ENCODE data around the gene SGCA.

SGCA gene

DNA sequence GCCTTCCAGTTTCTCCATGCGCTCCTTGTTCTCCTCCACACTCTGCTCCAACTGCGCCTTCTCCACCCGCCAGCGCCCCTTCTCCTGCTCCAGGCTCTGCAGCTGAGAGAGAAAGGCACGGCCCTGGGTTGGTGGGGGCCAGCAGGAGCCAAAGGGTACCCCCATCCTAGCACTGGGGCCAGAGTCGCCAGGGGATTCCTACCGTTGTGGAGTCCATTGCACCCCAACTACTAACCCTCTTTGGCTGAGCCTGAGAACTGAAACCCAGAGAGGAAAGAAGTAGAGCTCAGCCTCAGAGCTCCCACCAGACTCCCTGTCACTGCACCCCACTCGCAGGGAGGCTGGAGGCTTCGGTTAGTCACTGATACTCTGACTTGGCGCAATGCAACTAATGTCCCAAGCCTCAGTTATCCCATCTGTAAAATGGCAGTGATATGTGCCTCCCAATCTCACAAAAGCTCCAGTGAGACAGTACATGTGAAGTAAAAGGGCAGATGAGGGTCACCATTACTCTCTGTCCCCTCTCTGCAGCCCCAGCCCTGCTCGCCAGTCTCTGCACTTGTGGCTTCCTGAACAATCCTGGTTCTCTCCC lies 29.6 kb upstream of the SGCA start:
- no peaks in the 10 kb centered on the region for H3K9me3 ChIP-seq (ENCODE audit: insufficient read depth, low read depth, low read length)
- peaks cover 17% of the 10 kb centered on the region for H3K27me3 ChIP-seq (ENCODE audit: insufficient read depth, low read length)
- peaks cover 34% of the 10 kb centered on the region for H3K36me3 ChIP-seq (ENCODE audit: insufficient read depth, low read depth, low read length)
- H3K4me3 ChIP-seq (ENCODE audit: low read length) = no peak overlapping the region
- H3K4me1 ChIP-seq (ENCODE audit: insufficient read depth, low read length) = peaks cover 14% of the 10 kb centered on the region
- H3K27ac ChIP-seq (ENCODE audit: low read length) = no peak overlapping the region
- no peak overlapping the region for H3K9ac ChIP-seq (ENCODE audit: low read depth, low read length)

DNA sequence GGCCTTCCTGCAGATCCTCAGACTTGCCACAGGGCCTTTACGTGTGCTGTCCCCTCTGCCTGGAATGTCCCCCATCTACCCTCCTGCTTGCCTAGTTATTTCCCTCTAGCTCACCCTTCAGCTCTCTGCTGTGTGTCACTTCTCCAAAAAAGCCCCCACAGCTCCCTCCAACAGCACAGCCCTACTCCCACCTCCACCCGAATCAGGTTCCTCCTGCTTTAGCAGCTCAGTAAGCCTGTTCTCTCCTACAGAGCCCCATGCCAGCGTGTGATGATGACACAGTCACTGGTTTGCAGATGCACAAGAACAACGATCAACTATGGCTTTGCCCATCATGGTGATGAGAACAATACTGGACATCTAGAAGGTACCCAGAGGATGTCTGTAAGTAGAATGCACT lies 28.8 kb upstream of the SGCA start:
- Histone ChIP-seq H3K36me3 (ENCODE audit: insufficient read depth, low read depth, low read length) (peaks cover 34% of the 10 kb centered on the region), H3K4me1 (ENCODE audit: insufficient read depth, low read length) (peaks cover 14% of the 10 kb centered on the region)

DNA sequence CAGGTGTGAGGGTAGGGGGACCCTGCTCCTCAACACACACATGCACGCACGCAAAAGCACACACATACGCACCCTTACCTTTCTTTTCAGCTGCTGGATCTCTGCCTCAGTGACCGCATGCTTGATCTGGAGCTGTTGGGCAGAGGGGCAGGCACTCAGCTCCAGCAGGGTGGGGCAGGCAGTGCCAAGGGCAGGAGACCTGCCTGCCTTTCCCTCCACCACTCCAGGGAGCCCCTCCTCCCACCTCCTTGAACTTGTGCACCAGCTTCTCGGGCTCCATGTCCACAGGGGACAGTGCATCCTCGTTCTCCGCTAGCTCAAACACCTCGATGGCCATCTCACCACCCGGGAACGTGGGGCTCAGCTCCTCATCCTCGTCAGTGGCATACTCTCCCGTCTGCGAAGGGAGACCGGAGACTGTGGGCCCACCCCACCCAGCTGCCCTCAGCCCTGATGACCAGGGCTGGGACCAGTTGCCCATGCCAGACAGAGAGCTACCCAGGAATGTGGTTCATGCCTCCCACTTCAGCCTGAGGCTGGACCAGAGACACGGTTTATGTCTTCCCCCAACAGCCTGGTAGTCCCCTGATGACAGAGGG lies 26.5 kb upstream of the SGCA start:
- H3K4me1 ChIP-seq (ENCODE audit: insufficient read depth, low read length) = peaks cover 5% of the 10 kb centered on the region
- H3K4me3 ChIP-seq (ENCODE audit: low read length) = no peak overlapping the region
- H3K9me3 ChIP-seq (ENCODE audit: insufficient read depth, low read depth, low read length) = no peaks in the 10 kb centered on the region
- H3K9ac ChIP-seq (ENCODE audit: low read depth, low read length) = no peak overlapping the region
- no peak overlapping the region for H3K27ac ChIP-seq (ENCODE audit: low read length)
- H3K27me3 ChIP-seq (ENCODE audit: insufficient read depth, low read length) = no peaks in the 10 kb centered on the region
- peaks cover 52% of the 10 kb centered on the region for H3K36me3 ChIP-seq (ENCODE audit: insufficient read depth, low read depth, low read length)

More for the DNA sequence above, 28.8 kb upstream of the SGCA start:
- no peak overlapping the region for H3K4me3 ChIP-seq (ENCODE audit: low read length)
- no peak overlapping the region for H3K27ac ChIP-seq (ENCODE audit: low read length)
- H3K9me3 ChIP-seq (ENCODE audit: insufficient read depth, low read depth, low read length) = no peaks in the 10 kb centered on the region
- peaks cover 8% of the 10 kb centered on the region; the same call in 1 of the 2 replicates for H3K27me3 ChIP-seq (ENCODE audit: insufficient read depth, low read length)
- no peak overlapping the region for H3K9ac ChIP-seq (ENCODE audit: low read depth, low read length)

DNA sequence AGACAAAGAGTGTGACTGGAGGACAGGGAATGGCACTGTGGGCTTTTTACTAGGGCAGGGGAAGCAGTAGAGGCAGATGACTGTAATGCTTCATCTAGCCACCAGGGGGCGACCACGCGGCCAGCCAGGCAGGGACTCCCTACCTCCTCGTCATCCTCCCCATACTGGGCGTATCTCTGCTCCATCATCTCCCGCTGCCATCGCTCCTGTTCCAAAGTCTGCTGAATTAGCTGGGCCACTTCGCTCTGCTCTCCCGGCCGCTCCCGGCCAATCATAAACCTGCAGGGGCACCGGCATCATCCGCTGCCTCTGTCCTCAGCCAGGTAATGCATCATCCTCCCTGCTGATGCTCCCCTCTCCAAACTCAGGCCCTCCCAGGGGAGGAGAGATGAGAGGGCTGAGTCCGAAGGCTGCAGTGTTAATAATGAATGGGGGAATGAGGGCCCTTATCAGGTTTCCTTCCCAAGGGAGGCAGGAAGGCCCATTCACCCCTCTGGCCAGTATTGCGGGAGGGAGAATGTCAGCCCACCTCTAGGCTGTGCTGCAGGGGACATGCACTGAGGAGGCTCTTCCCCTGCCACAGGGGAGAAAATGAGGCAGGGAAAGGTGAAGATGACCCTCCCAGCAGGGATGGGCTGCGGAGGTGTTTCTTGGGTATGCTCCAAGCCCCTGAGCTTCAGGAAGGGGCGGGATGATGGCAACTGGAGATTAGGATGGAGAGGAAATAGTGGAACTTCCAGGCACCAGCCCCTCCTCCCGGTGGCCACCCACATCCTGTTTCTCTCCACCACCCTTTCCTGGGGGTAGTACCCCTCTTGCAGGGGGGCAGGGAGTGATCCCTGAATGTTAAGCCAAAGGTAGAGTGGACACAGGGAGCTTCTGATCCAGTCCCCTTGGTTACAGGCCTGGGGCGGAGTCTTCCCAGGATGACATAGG lies 25.6 kb upstream of the SGCA start:
- Histone ChIP-seq H3K27ac (ENCODE audit: low read length) (no peak overlapping the region), H3K4me1 (ENCODE audit: insufficient read depth, low read length) (no peaks in the 10 kb centered on the region; the same call in 1 of the 2 replicates), H3K4me3 (ENCODE audit: low read length) (no peak overlapping the region), H3K36me3 (ENCODE audit: insufficient read depth, low read depth, low read length) (peaks cover 61% of the 10 kb centered on the region), H3K9ac (ENCODE audit: low read depth, low read length) (no peak overlapping the region), H3K9me3 (ENCODE audit: insufficient read depth, low read depth, low read length) (no peaks in the 10 kb centered on the region), H3K27me3 (ENCODE audit: insufficient read depth, low read length) (no peaks in the 10 kb centered on the region)

DNA sequence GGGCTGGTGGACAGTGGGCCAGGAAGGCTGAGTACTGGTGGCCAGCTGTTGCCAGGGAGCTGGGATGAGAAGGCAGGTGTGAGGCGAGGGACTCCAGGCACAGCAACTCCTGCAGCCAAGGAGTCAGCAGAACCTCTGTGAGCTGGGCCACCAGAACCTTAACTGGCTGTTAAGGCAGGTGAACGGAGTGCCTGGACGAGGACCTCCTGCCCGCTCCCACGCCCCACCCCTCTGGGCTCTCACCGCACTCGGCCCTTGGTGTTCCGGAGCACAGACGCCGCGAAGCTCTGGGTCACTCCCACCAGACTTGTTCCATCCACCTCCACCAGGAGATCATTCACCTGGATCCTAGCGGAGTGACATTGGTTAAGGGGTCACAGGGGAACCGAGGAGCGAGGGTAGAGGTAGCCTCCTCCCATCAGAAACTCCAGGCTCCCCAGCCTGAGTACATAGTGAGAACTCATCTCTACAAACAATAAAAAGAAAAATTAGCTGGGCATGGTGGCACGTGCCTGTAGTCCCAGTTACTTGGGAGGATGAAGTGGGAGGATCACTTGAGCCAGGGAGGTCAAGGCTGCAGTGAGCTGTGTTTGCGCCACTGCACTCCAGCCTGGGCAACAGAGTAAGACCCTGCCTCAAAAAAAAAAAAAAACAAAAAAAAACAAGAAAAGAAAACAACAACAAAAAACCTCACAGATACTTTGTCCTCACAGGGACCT lies 24.6 kb upstream of the SGCA start:
- H3K9ac ChIP-seq (ENCODE audit: low read depth, low read length) = no peak overlapping the region
- peaks cover 61% of the 10 kb centered on the region for H3K36me3 ChIP-seq (ENCODE audit: insufficient read depth, low read depth, low read length)
- H3K9me3 ChIP-seq (ENCODE audit: insufficient read depth, low read depth, low read length) = no peaks in the 10 kb centered on the region
- no peaks in the 10 kb centered on the region; the same call in 1 of the 2 replicates for H3K4me1 ChIP-seq (ENCODE audit: insufficient read depth, low read length)
- no peak overlapping the region for H3K27ac ChIP-seq (ENCODE audit: low read length)
- H3K4me3 ChIP-seq (ENCODE audit: low read length) = no peak overlapping the region
- H3K27me3 ChIP-seq (ENCODE audit: insufficient read depth, low read length) = no peaks in the 10 kb centered on the region

DNA sequence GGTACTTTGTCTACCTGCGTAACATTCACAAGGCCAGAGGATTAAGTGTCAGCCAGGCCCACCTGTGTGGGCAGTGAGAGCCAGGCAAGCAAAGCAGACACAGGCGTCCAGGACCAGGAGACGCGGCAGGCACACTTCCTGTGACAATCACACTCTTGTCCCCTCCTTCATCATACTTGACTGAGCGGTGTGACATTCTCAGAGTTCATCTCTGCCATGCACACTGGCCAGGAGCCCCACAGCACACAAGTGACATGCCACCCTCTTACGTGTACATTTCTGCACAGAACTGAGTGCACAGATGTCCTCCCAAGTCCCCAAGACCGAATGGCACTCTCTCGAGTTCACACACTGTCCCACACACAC lies 24.1 kb upstream of the SGCA start:
- H3K9me3 ChIP-seq (ENCODE audit: insufficient read depth, low read depth, low read length) = no peaks in the 10 kb centered on the region
- H3K9ac ChIP-seq (ENCODE audit: low read depth, low read length) = no peak overlapping the region

DNA sequence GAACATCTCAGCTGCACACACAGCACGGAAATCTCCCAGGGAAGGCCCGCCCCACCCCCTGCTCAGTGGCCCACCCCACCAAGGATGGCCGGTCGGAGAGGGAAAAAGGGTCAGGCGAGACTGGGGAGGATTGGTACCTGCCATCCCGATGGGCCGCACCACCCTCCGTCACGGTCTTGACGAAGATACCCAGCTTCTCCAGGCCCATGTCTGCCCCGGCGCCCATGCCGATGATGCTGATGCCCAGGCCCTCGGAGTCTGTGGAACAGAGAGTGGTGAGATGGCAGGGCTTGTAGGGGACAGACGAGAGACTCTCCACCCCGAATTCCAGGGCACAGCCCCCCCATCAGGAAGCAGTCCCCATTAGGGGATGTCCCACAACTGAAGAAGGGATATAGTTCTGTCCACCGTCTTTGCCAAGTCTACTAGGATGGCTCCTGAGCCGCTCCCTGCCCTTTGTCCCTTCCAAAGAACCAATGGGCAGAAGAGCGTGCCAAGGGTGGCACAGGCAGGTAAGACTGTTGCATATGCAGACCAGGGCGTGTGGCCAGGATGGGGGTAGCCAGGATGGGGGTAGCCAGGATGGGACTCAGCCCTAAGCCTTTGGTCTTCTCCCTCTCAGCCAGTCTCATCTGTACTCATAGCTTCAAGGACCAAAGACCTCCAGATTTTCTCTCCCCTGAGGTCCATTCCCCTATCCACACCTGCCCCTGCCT lies 22.2 kb upstream of the SGCA start:
- no peak overlapping the region for H3K9ac ChIP-seq (ENCODE audit: low read depth, low read length)
- no peaks in the 10 kb centered on the region for H3K9me3 ChIP-seq (ENCODE audit: insufficient read depth, low read depth, low read length)
- H3K4me1 ChIP-seq (ENCODE audit: insufficient read depth, low read length) = peaks cover 5% of the 10 kb centered on the region; the same call in 1 of the 2 replicates
- H3K27me3 ChIP-seq (ENCODE audit: insufficient read depth, low read length) = no peaks in the 10 kb centered on the region; the same call in 1 of the 2 replicates
- H3K27ac ChIP-seq (ENCODE audit: low read length) = no peak overlapping the region
- H3K36me3 ChIP-seq (ENCODE audit: insufficient read depth, low read depth, low read length) = peaks cover 43% of the 10 kb centered on the region
- H3K4me3 ChIP-seq (ENCODE audit: low read length) = no peak overlapping the region

More for the DNA sequence above, 24.1 kb upstream of the SGCA start:
- H3K27ac ChIP-seq (ENCODE audit: low read length) = no peak overlapping the region
- H3K36me3 ChIP-seq (ENCODE audit: insufficient read depth, low read depth, low read length) = peaks cover 61% of the 10 kb centered on the region
- H3K4me1 ChIP-seq (ENCODE audit: insufficient read depth, low read length) = no peaks in the 10 kb centered on the region; the same call in 1 of the 2 replicates
- no peak overlapping the region for H3K4me3 ChIP-seq (ENCODE audit: low read length)
- no peaks in the 10 kb centered on the region for H3K27me3 ChIP-seq (ENCODE audit: insufficient read depth, low read length)

DNA sequence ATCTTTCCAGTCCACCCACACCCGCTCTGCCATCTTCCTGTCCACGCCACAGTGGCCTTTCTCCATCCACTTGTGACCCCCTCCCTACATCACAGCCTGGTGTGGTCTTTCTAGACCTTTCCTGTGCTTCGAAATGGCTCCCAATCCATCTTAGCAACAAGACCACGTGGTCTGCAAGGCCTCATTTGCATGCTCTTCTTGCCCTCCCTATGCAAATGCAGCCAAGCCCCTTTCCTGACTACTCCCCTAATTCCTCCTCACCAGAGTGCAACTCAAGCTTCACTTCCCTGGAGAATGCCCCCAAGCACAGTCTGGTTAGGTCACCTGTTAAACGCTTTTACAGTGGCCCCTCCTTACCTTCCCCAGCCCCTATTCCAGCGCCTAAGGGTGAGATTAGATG lies 21.4 kb upstream of the SGCA start:
- H3K36me3 ChIP-seq (ENCODE audit: insufficient read depth, low read depth, low read length) = peaks cover 35% of the 10 kb centered on the region
- H3K27ac ChIP-seq (ENCODE audit: low read length) = no peak overlapping the region
- H3K4me1 ChIP-seq (ENCODE audit: insufficient read depth, low read length) = peaks cover 5% of the 10 kb centered on the region; the same call in 1 of the 2 replicates
- peaks cover 4% of the 10 kb centered on the region; the same call in 1 of the 2 replicates for H3K27me3 ChIP-seq (ENCODE audit: insufficient read depth, low read length)
- H3K9me3 ChIP-seq (ENCODE audit: insufficient read depth, low read depth, low read length) = no peaks in the 10 kb centered on the region
- H3K4me3 ChIP-seq (ENCODE audit: low read length) = no peak overlapping the region
- H3K9ac ChIP-seq (ENCODE audit: low read depth, low read length) = no peak overlapping the region

DNA sequence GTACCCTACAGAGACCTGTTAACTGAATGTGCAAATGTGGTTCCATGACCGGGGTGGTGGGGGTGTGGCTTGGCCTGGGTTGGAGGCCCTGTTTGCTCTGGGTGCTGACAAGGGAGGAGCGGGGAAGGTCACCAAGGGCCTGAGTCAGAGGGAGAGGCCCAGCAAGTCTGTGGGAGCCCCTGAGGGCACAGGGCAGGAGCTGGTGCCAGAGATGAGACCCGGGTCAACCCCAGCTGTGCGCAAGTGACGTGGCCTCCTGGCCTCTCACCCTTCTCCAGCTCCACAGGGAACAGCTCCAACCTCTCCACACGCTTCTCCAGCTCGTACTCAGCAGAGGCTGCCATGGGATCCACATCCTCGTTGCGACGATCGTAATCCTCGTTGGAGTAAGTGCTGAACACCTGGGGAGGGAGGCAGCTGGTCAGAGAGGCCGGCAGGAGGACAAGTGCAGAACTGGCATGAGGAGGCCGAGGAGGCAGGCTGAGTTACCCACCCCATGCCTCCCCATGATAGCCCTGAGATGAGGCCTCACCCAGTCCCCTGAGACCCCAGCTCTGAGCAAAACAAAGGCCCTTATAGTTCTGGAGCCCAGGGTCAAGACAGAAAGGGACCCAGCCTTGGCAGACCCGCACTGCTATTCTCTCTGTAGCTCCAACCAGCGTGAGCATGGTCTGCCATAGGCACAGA lies 20.8 kb upstream of the SGCA start:
- Histone ChIP-seq H3K9ac (ENCODE audit: low read depth, low read length) (no peak overlapping the region), H3K4me3 (ENCODE audit: low read length) (no peak overlapping the region), H3K4me1 (ENCODE audit: insufficient read depth, low read length) (peaks cover 5% of the 10 kb centered on the region; the same call in 1 of the 2 replicates), H3K36me3 (ENCODE audit: insufficient read depth, low read depth, low read length) (peaks cover 31% of the 10 kb centered on the region), H3K9me3 (ENCODE audit: insufficient read depth, low read depth, low read length) (no peaks in the 10 kb centered on the region), H3K27me3 (ENCODE audit: insufficient read depth, low read length) (peaks cover 11% of the 10 kb centered on the region), H3K27ac (ENCODE audit: low read length) (no peak overlapping the region)

DNA sequence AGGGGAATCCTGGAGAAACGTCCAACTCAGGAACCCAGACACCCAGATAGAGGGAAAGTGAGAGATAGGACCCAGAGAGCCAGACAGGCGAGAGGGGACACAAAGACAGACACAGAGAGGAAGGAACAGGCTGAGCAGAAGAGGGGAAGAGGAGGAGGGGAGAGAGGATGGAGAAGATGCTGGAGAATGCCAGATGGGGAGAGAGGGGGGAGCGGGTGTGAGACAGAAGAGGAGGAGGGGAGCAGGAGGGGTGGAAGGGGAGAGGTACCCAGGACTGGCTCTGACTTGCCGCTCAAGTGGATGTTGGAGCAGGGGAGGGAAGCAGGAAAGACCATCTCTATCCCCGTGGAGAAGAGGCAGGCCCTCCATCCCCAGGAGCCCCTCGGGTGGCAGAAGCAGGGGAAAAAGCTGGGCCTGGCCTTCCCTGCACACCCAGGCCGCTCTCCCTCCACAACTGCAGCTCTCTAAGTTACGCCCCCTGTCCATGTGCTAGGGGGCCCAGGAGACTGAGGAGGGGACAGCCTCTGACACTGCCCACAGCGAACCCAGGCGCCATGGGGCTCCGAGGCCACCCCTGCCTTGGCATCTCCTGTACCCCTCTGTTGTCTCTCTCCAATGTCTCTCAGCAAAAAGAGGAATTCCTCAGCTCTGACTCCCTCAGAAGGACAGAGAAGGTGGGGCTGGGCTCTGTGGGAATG lies 20.1 kb upstream of the SGCA start:
- H3K27ac ChIP-seq (ENCODE audit: low read length) = no peak overlapping the region
- H3K27me3 ChIP-seq (ENCODE audit: insufficient read depth, low read length) = peaks cover 17% of the 10 kb centered on the region
- H3K9ac ChIP-seq (ENCODE audit: low read depth, low read length) = no peak overlapping the region
- H3K9me3 ChIP-seq (ENCODE audit: insufficient read depth, low read depth, low read length) = no peaks in the 10 kb centered on the region
- H3K36me3 ChIP-seq (ENCODE audit: insufficient read depth, low read depth, low read length) = peaks cover 28% of the 10 kb centered on the region
- no peak overlapping the region for H3K4me3 ChIP-seq (ENCODE audit: low read length)
- peaks cover 5% of the 10 kb centered on the region; the same call in 1 of the 2 replicates for H3K4me1 ChIP-seq (ENCODE audit: insufficient read depth, low read length)

Data from iPS-20b (cell line).